Measurements from ENCODE around the gene FZD1. TPM values are rescaled to one million over a fixed set of nuclear protein-coding genes. Genes with fewer than 3 reads are reported as not detected.

FZD1 gene
- total and polyA plus RNA-seq, 2 of the 4 experiments (the other 2 are of a cell fraction): 3.6 to 6.8 TPM

DNA sequence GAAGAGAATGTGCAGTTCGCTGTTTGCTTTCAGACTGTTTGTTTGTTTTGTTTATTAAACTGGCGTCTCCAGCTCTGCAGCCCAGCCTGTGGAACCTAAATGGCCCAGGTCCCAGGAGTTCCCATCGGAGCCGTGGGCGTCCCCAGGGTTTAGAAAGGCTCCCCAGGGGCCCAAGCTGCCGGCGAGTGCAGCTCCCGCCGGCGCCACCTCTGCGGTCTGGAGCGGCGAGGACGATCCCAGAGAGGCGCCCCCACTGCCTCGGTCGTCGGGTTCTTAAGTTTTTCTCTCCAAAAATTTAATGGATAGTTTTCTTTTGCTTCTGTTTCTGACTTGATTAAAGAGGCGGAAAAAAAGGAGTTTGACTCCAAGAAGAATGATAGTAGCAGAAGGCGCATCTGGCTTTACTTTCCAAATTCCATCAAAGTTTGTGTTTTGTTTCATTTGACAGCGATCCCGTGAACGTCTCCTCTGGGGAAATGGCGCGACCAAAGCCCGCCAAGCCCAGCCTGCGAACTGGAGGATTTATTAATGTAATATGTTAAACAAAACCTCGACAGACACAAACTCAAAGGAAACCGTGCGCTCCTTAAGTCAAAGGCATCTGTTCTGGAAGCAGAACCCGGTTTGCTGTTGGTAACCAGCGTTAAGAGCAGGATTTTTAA is 718 bp upstream of the FZD1 start:
- peak overlapping the region; percentile 50; the same call in 1 of the 2 replicates for H2BK20ac ChIP-seq (ENCODE audit: low read depth, low read length)
- no peaks in the 10 kb centered on the region; the same call in 1 of the 2 replicates for H3K36me3 ChIP-seq (ENCODE audit: control insufficient read depth, insufficient read depth, low read length)
- no peaks in the 10 kb centered on the region; the same call in 1 of the 2 replicates for H4K20me1 ChIP-seq (ENCODE audit: insufficient read depth, low read length)
- peaks cover 4% of the 10 kb centered on the region for H3K4me1 ChIP-seq (ENCODE audit: control insufficient read depth, insufficient read depth, low read length)
- dilution Hi-C loops (cut with HindIII; ENCODE audit: low sequenced_read_pairs, unreplicated experiment) (no loop called here), intact Hi-C loops (cut with micrococcal nuclease) (loop anchor here (1.0 to 10.0 kb wide), 9 partner anchors 80 to 1184 kb away; partner anchors contain the start of genes AKAP9, CDK14, GATAD1 and MTERF1), in situ Hi-C loops (cut with MboI; ENCODE audit: low sequenced_read_pairs) (no loop called here)
- H3K27ac ChIP-seq (ENCODE audit: insufficient read depth, low read length): peak overlapping the region; percentile 85
- H4K8ac ChIP-seq (ENCODE audit: low read depth in 2 of 2, low read length in 2 of 2): peak overlapping the region; percentile 53 to 58; a peak in 2 of 4 replicates
- no peak overlapping the region for H2AK9ac ChIP-seq (replicated peaks; ENCODE audit: low read depth, low read length, poor library complexity)
- no TSS peak for BruUV-seq (replicated peaks)
- peak overlapping the region; percentile 26 for H3K14ac ChIP-seq (replicated peaks; ENCODE audit: low read depth, low read length)
- peak overlapping the region; percentile 50 for H4K5ac ChIP-seq (ENCODE audit: low read depth, low read length)
- WGBS, 2 experiments (ENCODE audit: extremely low coverage in 2 of 2, insufficient read length in 1 of 2): 0% methylated on average over 6 of the region's 32 CpGs; no CpG with 5 or more reads in 1 of the 2 experiments
- no peaks in the 10 kb centered on the region for H3K9me3 ChIP-seq (ENCODE audit: control insufficient read depth, insufficient read depth, low read length)
- CTCF ChIA-PET: interaction anchor here (1.3 kb wide), 1 partner anchor 174 kb away, joined by 8 read pairs; no protein-coding TSS in a partner anchor
- H2AFZ ChIP-seq (replicated peaks; ENCODE audit: low read length, poor library complexity): peak overlapping the region; percentile 84
- H3K4me3 ChIP-seq (ENCODE audit: insufficient read depth, low read depth, low read length): peak overlapping the region; percentile 70
- DNase-seq (no peak), ATAC-seq (ENCODE audit: low read depth) (peak; percentile 0)
- peak overlapping the region; percentile 18; the same call in 1 of the 3 replicates for H2BK15ac ChIP-seq (ENCODE audit: low read depth, low read length)
- peak overlapping the region; percentile 65 for H3K4me2 ChIP-seq (ENCODE audit: low read depth, low read length)
- H3K9me1 ChIP-seq (ENCODE audit: insufficient read depth, low read length): peaks cover 5% of the 10 kb centered on the region; the same call in 1 of the 2 replicates
- H2BK5ac ChIP-seq (ENCODE audit: low read depth, low read length, poor library complexity, severe bottlenecking): peak overlapping the region; percentile 78
- H3K56ac ChIP-seq (ENCODE audit: extremely low read depth, insufficient read depth, low read length): peak overlapping the region; percentile 93
- peak overlapping the region; percentile 65 for H3K9ac ChIP-seq (ENCODE audit: low read depth, low read length)
- peak overlapping the region; percentile 73 for H3K18ac ChIP-seq (ENCODE audit: low read depth, low read length)
- peak overlapping the region; percentile 74 for H2BK120ac ChIP-seq (ENCODE audit: low read depth, low read length)
- peaks cover 18 to 29% of the 10 kb centered on the region in 2 experiments for H3K79me1 ChIP-seq (ENCODE audit: low read depth in 1 of 2, low read length in 2 of 2)
- no peak overlapping the region for H2AK5ac ChIP-seq (ENCODE audit: low read depth, low read length)
- peak overlapping the region; percentile 83 for H3K23ac ChIP-seq (ENCODE audit: low read depth, low read length)
- peak overlapping the region; percentile 67 for H4K91ac ChIP-seq (ENCODE audit: insufficient read depth, low read depth, low read length)
- POLR2A ChIA-PET (ENCODE audit: unreplicated experiment): interaction anchor here (0.5 kb wide), 1 partner anchor 24 kb away, joined by 3 read pairs; no protein-coding TSS in a partner anchor
- TF ChIP-seq, protein P1, sequence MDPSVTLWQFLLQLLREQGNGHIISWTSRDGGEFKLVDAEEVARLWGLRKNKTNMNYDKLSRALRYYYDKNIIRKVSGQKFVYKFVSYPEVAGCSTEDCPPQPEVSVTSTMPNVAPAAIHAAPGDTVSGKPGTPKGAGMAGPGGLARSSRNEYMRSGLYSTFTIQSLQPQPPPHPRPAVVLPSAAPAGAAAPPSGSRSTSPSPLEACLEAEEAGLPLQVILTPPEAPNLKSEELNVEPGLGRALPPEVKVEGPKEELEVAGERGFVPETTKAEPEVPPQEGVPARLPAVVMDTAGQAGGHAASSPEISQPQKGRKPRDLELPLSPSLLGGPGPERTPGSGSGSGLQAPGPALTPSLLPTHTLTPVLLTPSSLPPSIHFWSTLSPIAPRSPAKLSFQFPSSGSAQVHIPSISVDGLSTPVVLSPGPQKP (IDR thresholded peaks at IDR 0.05; ENCODE audit: borderline replicate concordance, low read depth, low read length): no peak
- TF ChIP-seq, protein P2, sequence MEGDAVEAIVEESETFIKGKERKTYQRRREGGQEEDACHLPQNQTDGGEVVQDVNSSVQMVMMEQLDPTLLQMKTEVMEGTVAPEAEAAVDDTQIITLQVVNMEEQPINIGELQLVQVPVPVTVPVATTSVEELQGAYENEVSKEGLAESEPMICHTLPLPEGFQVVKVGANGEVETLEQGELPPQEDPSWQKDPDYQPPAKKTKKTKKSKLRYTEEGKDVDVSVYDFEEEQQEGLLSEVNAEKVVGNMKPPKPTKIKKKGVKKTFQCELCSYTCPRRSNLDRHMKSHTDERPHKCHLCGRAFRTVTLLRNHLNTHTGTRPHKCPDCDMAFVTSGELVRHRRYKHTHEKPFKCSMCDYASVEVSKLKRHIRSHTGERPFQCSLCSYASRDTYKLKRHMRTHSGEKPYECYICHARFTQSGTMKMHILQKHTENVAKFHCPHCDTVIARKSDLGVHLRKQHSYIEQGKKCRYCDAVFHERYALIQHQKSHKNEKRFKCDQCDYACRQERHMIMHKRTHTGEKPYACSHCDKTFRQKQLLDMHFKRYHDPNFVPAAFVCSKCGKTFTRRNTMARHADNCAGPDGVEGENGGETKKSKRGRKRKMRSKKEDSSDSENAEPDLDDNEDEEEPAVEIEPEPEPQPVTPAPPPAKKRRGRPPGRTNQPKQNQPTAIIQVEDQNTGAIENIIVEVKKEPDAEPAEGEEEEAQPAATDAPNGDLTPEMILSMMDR (conservative IDR thresholded peaks at IDR 0.05; ENCODE audit: low read depth, low read length): no peak
- TF ChIP-seq BHLHE40 (IDR thresholded peaks at IDR 0.05; ENCODE audit: low read depth, low read length) (peak; percentile 50; the same call in 1 of the 2 replicates), RCOR1 (IDR thresholded peaks at IDR 0.05; ENCODE audit: insufficient replicate concordance, low read length) (no peak), USF2 (IDR thresholded peaks at IDR 0.05; ENCODE audit: low read depth, low read length) (no peak)
- peak overlapping the region; percentile 71 for H3K4ac ChIP-seq (ENCODE audit: low read depth, low read length)
- no peaks in the 10 kb centered on the region for H3K27me3 ChIP-seq (ENCODE audit: control insufficient read depth, insufficient read depth, low read length)
